K562 (cell line): ENCODE data around the gene NAT10. TPM values are rescaled to one million over a fixed set of nuclear protein-coding genes. Genes with fewer than 3 reads are reported as not detected.

Experiments used
- CTBP1 ChIP-seq: fragments of 450-650 bp; IDR thresholded peaks from 2 replicates; pipeline ENCODE4 v1.6.1; 2016; ENCODE audit warnings: borderline replicate concordance
- HNRNPK ChIP-seq: fragments of 200-400 bp; formaldehyde crosslinking; IDR thresholded peaks from one replicate; pipeline ENCODE4 v1.6.1; 2018; ENCODE audit warnings: mild to moderate bottlenecking, low read depth, low read length; ENCODE audit not compliant: poor library complexity, severe bottlenecking
- JUN ChIP-seq, 2 experiments: sonication (generic) in 1 of 2; formaldehyde crosslinking in 1 of 2; IDR thresholded peaks; 2 replicates each; pipeline versions ENCODE4 v1.6.1 to v1.8.0; 2012 to 2022; ENCODE audit warnings: borderline replicate concordance in 2 of 2, mild to moderate bottlenecking in 2 of 2, improper control_type of control experiment in 1 of 2, low read depth in 1 of 2, low read length in 1 of 2, missing genetic modification reagents in 1 of 2
- MTA3 ChIP-seq: fragments of 450-650 bp; formaldehyde crosslinking; IDR thresholded peaks from 2 replicates; pipeline ENCODE4 v1.6.1; 2017; ENCODE audit warnings: mild to moderate bottlenecking, borderline replicate concordance
- NCOA1 ChIP-seq: fragments of 450-650 bp; IDR thresholded peaks from 2 replicates; pipeline ENCODE4 v1.6.1; 2016; ENCODE audit warnings: low read depth
- PML ChIP-seq: IDR thresholded peaks from 2 replicates; pipeline ENCODE4 v1.6.1; 2012; ENCODE audit warnings: low read length, inconsistent platforms
- SAFB ChIP-seq: fragments of 200-400 bp; formaldehyde crosslinking; IDR thresholded peaks from 2 replicates; pipeline ENCODE4 v1.6.1; 2017; ENCODE audit warnings: low read depth, low read length, borderline replicate concordance
- SIX5 ChIP-seq, 2 experiments: IDR thresholded peaks; 2 replicates each; pipeline ENCODE4 v1.6.1; 2011; ENCODE audit warnings: low read length in 2 of 2, borderline replicate concordance in 1 of 2, low read depth in 1 of 2, mild to moderate bottlenecking in 1 of 2, moderate library complexity in 1 of 2; ENCODE audit not compliant: insufficient read depth in 1 of 2
- SMARCC2 ChIP-seq: fragments of 450-650 bp; IDR thresholded peaks from 2 replicates; pipeline ENCODE4 v1.6.1; 2017; ENCODE audit warnings: antibody characterized with exemption, moderate library complexity, mild to moderate bottlenecking, low read depth
- SOX6 ChIP-seq: fragments of 450-650 bp; IDR thresholded peaks from 2 replicates; pipeline ENCODE4 v1.6.1; 2014; ENCODE audit warnings: mild to moderate bottlenecking
- TARDBP ChIP-seq: fragments of 450-650 bp; IDR thresholded peaks from 2 replicates; pipeline ENCODE4 v1.6.1; 2016
- ZFP1 ChIP-seq: fragments of 450-650 bp; formaldehyde crosslinking; IDR thresholded peaks from 2 replicates; pipeline ENCODE4 v1.4.0; 2020; ENCODE audit warnings: mild to moderate bottlenecking, mixed read lengths
- ZNF134 ChIP-seq: fragments of 250-450 bp; sonication (Bioruptor Pico); conservative IDR thresholded peaks from 2 replicates; pipeline ENCODE4 v1.4.0; 2020
- ZNF174 ChIP-seq: fragments of 250-450 bp; sonication (Bioruptor Pico); IDR thresholded peaks from 2 replicates; pipeline ENCODE4 v1.4.0; 2020; ENCODE audit warnings: mild to moderate bottlenecking
- ZNF311 ChIP-seq: fragments of 250-450 bp; sonication (Bioruptor Pico); IDR thresholded peaks from 2 replicates; pipeline ENCODE4 v1.4.0; 2020; ENCODE audit warnings: mild to moderate bottlenecking, moderate library complexity
- ZNF354B ChIP-seq: fragments of 250-450 bp; sonication (Bioruptor Pico); IDR thresholded peaks from 2 replicates; pipeline ENCODE4 v1.4.0; 2020
- ZZZ3 ChIP-seq: fragments of 450-650 bp; IDR thresholded peaks from 2 replicates; pipeline ENCODE4 v1.6.1; 2016; ENCODE audit warnings: antibody characterized with exemption, mild to moderate bottlenecking, moderate library complexity
- polyA plus RNA-seq, 8 experiments: library from polyadenylated mRNA; depleted of rRNA in 4 of 8; stranded (reverse) in 5 of 8; unstranded in 3 of 8; fragments of >200 nt; fragmentation: Nextera tagmentation in 2 of 8; fragmentation: Illumina TruSeq in 1 of 8; extraction: Ambion mirVana in 2 of 8; extraction: Trizol in 1 of 8; gene quantifications; 2 replicates each; pipeline versions ENCODE4 v1.2.1 to v1.2.3, GENCODE V29; 2011 to 2014; ENCODE audit warnings: inconsistent platforms in 1 of 8, missing spikeins in 1 of 8
- total RNA-seq, 7 experiments: library from RNA; depleted of rRNA in 6 of 7; stranded (reverse); fragments of >200 nt in 6 of 7; fragmentation: Illumina TruSeq in 2 of 7; extraction: Trizol in 2 of 7; gene quantifications; 2 replicates each; pipeline versions ENCODE4 v1.2.1 to v1.2.3, GENCODE V29; 2011 to 2021; ENCODE audit warnings: low replicate concordance in 1 of 7
- TF ChIP-seq, protein P1 (sequence below): IDR thresholded peaks from 2 replicates; pipeline ENCODE4 v1.6.1; 2012; ENCODE audit warnings: low read depth, low read length, improper control_type of control experiment, borderline replicate concordance
- TF ChIP-seq, protein P2 (sequence below): fragments of 450-650 bp; IDR thresholded peaks from 2 replicates; pipeline ENCODE4 v1.7.1; 2018; ENCODE audit warnings: mild to moderate bottlenecking, low read depth; ENCODE audit not compliant: partially characterized antibody
- TF ChIP-seq, protein P3 (sequence below): fragments of 450-650 bp; IDR thresholded peaks from 2 replicates; pipeline ENCODE4 v1.6.1; 2018; ENCODE audit warnings: mild to moderate bottlenecking, low read depth; ENCODE audit not compliant: partially characterized antibody
- TF ChIP-seq, protein P4 (sequence below): sonication (generic); formaldehyde crosslinking; IDR thresholded peaks from 2 replicates; pipeline ENCODE4 v1.8.0; 2023; ENCODE audit warnings: mild to moderate bottlenecking, missing genetic modification reagents

NAT10 gene
- total and polyA plus RNA-seq, 9 of the 15 experiments (the other 6 are each of a cell fraction or from before 2014, with no cell fraction given): 55.4 to 125 (median 86.3) TPM

- no peak for TF ChIP-seq PML
- TF ChIP-seq, protein P1, sequence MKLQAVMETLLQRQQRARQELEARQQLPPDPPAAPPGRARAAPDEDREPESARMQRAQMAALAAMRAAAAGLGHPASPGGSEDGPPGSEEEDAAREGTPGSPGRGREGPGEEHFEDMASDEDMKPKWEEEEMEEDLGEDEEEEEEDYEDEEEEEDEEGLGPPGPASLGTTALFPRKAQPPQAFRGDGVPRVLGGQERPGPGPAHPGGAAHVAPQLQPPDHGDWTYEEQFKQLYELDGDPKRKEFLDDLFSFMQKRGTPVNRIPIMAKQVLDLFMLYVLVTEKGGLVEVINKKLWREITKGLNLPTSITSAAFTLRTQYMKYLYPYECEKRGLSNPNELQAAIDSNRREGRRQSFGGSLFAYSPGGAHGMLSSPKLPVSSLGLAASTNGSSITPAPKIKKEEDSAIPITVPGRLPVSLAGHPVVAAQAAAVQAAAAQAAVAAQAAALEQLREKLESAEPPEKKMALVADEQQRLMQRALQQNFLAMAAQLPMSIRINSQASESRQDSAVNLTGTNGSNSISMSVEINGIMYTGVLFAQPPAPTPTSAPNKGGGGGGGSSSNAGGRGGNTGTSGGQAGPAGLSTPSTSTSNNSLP: no peak
- TF ChIP-seq ZNF134 (CRISPR knock-in tag): no peak
- TF ChIP-seq ZNF354B: no peak
- peak; percentile 44 for TF ChIP-seq SOX6
- no peak for TF ChIP-seq ZFP1 (CRISPR knock-in tag)
- TF ChIP-seq, protein P2, sequence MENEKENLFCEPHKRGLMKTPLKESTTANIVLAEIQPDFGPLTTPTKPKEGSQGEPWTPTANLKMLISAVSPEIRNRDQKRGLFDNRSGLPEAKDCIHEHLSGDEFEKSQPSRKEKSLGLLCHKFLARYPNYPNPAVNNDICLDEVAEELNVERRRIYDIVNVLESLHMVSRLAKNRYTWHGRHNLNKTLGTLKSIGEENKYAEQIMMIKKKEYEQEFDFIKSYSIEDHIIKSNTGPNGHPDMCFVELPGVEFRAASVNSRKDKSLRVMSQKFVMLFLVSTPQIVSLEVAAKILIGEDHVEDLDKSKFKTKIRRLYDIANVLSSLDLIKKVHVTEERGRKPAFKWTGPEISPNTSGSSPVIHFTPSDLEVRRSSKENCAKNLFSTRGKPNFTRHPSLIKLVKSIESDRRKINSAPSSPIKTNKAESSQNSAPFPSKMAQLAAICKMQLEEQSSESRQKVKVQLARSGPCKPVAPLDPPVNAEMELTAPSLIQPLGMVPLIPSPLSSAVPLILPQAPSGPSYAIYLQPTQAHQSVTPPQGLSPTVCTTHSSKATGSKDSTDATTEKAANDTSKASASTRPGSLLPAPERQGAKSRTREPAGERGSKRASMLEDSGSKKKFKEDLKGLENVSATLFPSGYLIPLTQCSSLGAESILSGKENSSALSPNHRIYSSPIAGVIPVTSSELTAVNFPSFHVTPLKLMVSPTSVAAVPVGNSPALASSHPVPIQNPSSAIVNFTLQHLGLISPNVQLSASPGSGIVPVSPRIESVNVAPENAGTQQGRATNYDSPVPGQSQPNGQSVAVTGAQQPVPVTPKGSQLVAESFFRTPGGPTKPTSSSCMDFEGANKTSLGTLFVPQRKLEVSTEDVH: no peak
- peak; percentile 94 for TF ChIP-seq JUN (IDR thresholded peaks at IDR 0.05; ENCODE audit: borderline replicate concordance, low read depth, low read length)
- TF ChIP-seq JUN (CRISPR knock-in tag; IDR thresholded peaks at IDR 0.05; ENCODE audit: borderline replicate concordance): no peak; the same call in 1 of the 2 replicates
- TF ChIP-seq CTBP1: peak; percentile 89
- TF ChIP-seq, protein P3, sequence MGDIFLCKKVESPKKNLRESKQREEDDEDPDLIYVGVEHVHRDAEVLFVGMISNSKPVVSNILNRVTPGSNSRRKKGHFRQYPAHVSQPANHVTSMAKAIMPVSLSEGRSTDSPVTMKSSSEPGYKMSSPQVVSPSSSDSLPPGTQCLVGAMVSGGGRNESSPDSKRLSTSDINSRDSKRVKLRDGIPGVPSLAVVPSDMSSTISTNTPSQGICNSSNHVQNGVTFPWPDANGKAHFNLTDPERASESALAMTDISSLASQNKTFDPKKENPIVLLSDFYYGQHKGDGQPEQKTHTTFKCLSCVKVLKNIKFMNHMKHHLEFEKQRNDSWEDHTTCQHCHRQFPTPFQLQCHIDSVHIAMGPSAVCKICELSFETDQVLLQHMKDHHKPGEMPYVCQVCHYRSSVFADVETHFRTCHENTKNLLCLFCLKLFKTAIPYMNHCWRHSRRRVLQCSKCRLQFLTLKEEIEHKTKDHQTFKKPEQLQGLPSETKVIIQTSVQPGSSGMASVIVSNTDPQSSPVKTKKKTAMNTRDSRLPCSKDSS: no peak
- TF ChIP-seq HNRNPK: no peak
- 0 out of 2 replicates have a peak, but pooled peaks have one; percentile 44 for TF ChIP-seq NCOA1
- no peak for TF ChIP-seq SAFB
- no peak for TF ChIP-seq ZZZ3
- no peak for TF ChIP-seq ZNF311
- TF ChIP-seq MTA3: 0 out of 2 replicates have a peak, but pooled peaks have one; percentile 23
- TF ChIP-seq ZNF174 (CRISPR knock-in tag): no peak
- 0 out of 2 replicates have a peak, but pooled peaks have one; percentile 26 for TF ChIP-seq SMARCC2
- TF ChIP-seq, protein P4, sequence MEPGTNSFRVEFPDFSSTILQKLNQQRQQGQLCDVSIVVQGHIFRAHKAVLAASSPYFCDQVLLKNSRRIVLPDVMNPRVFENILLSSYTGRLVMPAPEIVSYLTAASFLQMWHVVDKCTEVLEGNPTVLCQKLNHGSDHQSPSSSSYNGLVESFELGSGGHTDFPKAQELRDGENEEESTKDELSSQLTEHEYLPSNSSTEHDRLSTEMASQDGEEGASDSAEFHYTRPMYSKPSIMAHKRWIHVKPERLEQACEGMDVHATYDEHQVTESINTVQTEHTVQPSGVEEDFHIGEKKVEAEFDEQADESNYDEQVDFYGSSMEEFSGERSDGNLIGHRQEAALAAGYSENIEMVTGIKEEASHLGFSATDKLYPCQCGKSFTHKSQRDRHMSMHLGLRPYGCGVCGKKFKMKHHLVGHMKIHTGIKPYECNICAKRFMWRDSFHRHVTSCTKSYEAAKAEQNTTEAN (CRISPR knock-in tag): no peak; the same call in 1 of the 2 replicates
- 0 out of 2 replicates have a peak, but pooled peaks have one; percentile 56 for TF ChIP-seq TARDBP
- no peak for TF ChIP-seq SIX5 (IDR thresholded peaks at IDR 0.05; ENCODE audit: borderline replicate concordance in 1 of 2, insufficient read depth in 1 of 2, low read depth in 1 of 2, low read length in 2 of 2)
Observed at GRCh38 chr11:34161812-34162492, 56.5 kb downstream of the NAT10 start (continued).
